ES-I3 (cell line): ENCODE measurements around the gene UBE2F.

Source experiments
- H3K36me3 ChIP-seq: 2 replicates; pipeline ENCODE4 v1.6.1; 2013; ENCODE audit warnings: mild to moderate bottlenecking, low read length, control low read depth, moderate library complexity; ENCODE audit not compliant: insufficient read depth
- H3K4me1 ChIP-seq: 2 replicates; pipeline ENCODE4 v1.6.1; 2013; ENCODE audit warnings: mild to moderate bottlenecking, control low read depth, low read length; ENCODE audit not compliant: insufficient read depth
- H3K9ac ChIP-seq: 2 replicates; pipeline ENCODE4 v1.6.1; 2013; ENCODE audit warnings: low read depth, mild to moderate bottlenecking, low read length, moderate library complexity
- H3K9me3 ChIP-seq: 2 replicates; pipeline ENCODE4 v1.6.1; 2013; ENCODE audit warnings: mild to moderate bottlenecking, low read length, moderate library complexity; ENCODE audit not compliant: control insufficient read depth, insufficient read depth

The UBE2F gene

DNA sequence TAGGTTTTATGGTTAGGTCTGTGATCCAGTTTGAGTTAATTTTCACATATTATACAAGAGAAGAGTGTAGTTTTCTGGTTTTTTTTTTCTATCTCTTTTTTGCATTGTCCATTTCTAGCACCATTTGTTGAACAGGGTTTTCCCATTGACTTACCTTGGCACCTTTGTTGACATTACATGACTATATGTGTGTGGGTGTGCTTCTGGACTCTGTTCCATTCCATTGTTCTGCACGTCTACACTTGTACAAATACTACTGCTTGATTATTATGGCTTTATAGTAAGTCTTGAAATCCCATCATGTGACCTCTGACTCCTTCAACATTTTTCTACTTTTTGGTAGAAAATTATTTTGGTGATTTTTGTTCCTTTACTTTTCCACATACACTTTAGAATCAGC lies 38.7 kb downstream of the UBE2F start:
- H3K4me1 ChIP-seq, result no peaks in the 10 kb centered on the region
- H3K9ac ChIP-seq, result no peak overlapping the region
- H3K9me3 ChIP-seq, result no peaks in the 10 kb centered on the region
- H3K36me3 ChIP-seq, result 0 out of 2 replicates have a peak, but pooled peaks cover 2% of the 10 kb centered on the region

DNA sequence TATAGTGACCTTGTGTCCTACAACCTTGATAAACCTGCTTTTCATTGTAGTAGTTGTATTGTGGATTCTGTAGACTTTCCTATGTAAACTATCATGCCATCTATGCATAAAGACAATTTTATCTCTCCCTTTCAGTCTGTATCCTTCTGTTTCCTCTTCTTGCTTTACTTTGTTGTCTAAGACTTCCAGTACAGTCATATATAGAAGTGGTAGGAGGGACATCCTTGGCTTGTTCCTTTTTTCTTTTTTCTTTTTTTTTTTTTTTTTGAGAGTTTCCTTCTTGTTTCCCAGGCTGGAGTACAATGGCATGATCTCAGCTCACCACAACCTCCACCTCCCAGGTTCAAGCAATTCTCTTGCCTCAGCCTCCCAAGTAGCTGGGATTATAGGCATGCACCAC lies 39.7 kb downstream of the UBE2F start:
- Histone ChIP-seq H3K9me3 (no peaks in the 10 kb centered on the region), H3K36me3 (0 out of 2 replicates have a peak, but pooled peaks cover 6% of the 10 kb centered on the region), H3K4me1 (no peaks in the 10 kb centered on the region), H3K9ac (no peak overlapping the region)

DNA sequence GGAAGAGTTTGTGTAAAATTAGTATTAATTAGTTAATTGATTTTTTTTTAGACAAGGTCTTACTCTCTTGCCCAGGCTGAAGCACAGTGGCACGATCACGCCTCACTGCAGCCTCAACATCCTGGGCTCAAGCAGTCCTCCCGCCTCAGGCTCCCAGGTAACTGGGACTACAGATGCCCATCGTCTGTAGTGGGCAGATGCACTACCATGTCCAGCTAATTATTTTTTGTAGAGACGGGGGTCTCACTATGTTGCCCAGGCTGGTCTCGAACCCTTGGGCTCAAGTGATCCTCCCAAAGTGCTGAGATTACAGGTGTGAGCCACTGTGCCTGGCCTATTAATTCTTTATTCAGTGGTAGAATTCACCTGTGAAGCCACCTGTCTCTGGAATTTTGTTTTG lies 41.1 kb downstream of the UBE2F start:
- H3K9ac ChIP-seq, result no peak overlapping the region
- H3K36me3 ChIP-seq, result 0 out of 2 replicates have a peak, but pooled peaks cover 6% of the 10 kb centered on the region
- H3K9me3 ChIP-seq, result no peaks in the 10 kb centered on the region
- no peaks in the 10 kb centered on the region for H3K4me1 ChIP-seq

DNA sequence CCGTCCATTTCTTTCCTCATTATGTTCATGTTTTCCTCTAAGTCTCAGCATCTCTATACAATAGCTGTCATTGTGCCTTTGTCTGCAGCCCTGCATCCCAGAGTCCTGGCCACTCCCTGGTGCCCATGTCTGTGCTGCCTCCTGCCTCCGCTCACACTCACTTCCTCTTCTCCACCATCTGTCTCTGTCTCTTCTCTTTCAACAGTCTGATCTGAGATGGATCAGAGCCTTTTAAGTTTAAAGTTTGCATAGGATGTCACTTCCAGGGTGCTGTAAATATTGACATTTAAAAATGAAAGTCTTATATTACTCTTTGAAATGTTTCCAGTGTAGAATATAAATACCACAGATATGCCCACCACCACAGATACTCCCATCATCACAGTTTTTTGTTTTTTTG lies 42.7 kb downstream of the UBE2F start:
- H3K9me3 ChIP-seq, result no peaks in the 10 kb centered on the region
- H3K9ac ChIP-seq, result no peak overlapping the region

DNA sequence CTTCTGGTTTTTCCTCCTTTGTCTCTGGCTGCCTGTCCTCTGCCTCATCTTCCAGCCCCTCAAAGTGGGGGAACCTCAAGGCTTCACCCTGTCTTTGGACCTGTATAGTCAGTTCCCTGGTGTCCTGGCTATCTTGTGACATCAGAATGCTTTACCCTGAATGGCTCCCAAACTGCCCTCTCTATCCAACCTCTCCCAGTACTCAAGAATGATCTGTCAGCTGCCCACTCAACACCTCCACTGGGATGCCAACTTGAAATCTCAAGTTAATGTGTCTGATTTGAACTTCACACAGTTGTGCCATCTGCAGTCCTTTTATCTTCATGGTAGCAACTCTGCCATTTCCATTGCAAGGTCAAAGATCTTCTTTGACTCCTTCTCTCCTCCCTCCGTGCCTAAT lies 43.8 kb downstream of the UBE2F start:
- Histone ChIP-seq H3K9me3 (no peaks in the 10 kb centered on the region), H3K4me1 (no peaks in the 10 kb centered on the region), H3K36me3 (0 out of 2 replicates have a peak, but pooled peaks cover 6% of the 10 kb centered on the region), H3K9ac (no peak overlapping the region)

More for the DNA sequence above, 42.7 kb downstream of the UBE2F start:
- H3K36me3 ChIP-seq, result 0 out of 2 replicates have a peak, but pooled peaks cover 6% of the 10 kb centered on the region
- H3K4me1 ChIP-seq, result no peaks in the 10 kb centered on the region

DNA sequence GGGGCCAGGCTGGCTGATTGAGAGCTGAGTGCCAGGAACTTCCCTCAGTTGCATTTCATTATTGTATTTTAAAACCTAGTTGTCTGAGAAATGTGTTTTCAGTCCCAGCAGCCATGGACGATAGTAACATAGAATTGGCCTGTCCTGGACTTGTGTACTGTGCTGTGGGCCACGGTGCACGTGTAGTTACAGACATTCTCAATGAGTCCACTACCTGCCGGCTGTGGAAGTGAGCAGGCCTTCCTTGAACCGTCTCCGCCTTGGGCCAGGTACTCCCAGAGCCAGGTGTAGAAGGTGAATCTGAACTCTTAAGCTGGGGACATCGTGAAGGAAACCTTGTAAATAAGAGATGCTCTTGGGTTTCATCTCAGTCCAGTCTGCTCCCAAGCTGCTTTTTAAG lies 47.0 kb downstream of the UBE2F start:
- H3K9ac ChIP-seq, result no peak overlapping the region
- no peaks in the 10 kb centered on the region for H3K4me1 ChIP-seq
- no peaks in the 10 kb centered on the region for H3K9me3 ChIP-seq
- H3K36me3 ChIP-seq, result 0 out of 2 replicates have a peak, but pooled peaks cover 6% of the 10 kb centered on the region

DNA sequence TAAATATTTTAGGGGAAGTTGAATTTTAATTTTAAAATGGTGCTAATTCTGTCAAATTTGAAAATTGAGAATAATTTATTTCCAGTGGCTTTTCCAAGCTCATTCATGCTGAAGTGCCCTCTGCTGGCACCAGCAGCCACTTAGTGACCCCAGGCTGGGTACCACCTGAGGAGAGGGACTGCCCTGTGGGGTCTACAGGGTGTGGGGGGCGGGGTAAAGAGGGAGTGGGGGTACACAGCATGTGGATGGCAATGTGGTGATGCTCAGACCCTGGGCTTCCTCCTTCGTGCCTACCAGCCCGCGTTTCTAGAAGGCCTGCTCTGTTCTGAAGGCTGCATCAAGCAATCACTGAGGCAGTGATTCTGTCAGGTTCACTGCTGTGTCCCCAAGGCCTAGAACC lies 48.9 kb downstream of the UBE2F start:
- H3K4me1 ChIP-seq, result no peaks in the 10 kb centered on the region
- H3K36me3 ChIP-seq, result 0 out of 2 replicates have a peak, but pooled peaks cover 2% of the 10 kb centered on the region
- no peaks in the 10 kb centered on the region for H3K9me3 ChIP-seq
- no peak overlapping the region for H3K9ac ChIP-seq

DNA sequence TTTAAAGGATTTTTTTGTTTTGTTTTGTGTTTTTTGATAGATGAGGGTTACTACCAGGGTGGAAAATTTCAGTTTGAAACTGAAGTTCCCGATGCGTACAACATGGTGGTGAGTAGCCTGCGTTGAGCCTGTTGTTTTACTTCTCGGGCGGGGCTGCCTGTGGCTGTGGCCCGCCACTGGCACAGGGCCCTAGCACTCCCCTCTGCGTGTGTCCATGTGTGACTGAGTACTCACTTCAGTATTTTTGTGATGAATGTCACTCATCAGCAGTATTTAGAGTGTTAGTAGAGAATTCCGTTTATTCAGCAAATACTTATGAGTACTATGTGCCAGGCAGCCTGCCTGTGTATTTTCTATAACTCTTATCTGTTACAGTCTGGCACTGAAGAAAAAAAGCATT lies 49.7 kb downstream of the UBE2F start:
- Histone ChIP-seq H3K36me3 (no peaks in the 10 kb centered on the region), H3K4me1 (no peaks in the 10 kb centered on the region), H3K9me3 (no peaks in the 10 kb centered on the region), H3K9ac (no peak overlapping the region)

DNA sequence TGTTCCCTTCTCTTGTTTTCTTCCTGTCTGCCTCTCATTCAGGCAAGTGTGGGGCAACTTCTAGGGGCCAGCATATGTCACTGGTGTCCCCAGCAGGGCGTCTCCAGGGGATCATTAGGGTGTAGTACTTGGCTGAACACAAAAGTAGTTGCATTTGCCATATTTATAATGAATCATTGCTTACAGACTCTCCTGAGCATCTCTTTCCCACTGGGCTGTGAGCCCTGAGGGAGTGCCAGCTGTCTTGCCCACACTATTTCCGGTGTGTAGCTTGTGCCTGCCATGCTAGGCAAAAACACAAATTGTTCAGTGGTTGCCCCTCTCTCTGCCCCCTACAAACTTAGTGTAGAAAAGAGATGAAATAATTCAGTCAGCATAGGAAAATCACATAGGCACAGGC lies 53.1 kb downstream of the UBE2F start:
- Histone ChIP-seq H3K9me3 (no peaks in the 10 kb centered on the region), H3K4me1 (no peaks in the 10 kb centered on the region), H3K9ac (no peak overlapping the region), H3K36me3 (no peaks in the 10 kb centered on the region)

DNA sequence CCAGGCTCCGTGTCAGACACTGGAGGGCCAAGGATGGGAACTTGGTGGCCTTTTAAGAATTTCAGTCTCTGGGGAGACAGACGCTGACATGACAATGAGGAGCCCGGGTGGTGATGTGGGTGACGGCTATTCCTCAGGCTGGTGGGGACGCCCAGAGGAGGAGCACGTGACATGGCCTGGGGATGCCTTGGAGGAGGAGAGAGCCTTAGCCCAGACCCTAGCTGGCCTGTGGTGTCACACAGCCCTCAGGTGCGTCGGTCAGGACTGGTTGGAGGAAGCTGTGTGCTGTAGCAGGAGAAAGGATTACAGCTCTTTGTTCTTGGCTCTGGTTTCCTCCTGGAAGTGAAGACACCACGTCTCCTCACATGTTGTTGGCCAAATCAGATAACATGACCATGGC lies 54.0 kb downstream of the UBE2F start:
- no peaks in the 10 kb centered on the region for H3K4me1 ChIP-seq
- no peak overlapping the region for H3K9ac ChIP-seq
- no peaks in the 10 kb centered on the region for H3K36me3 ChIP-seq
- no peaks in the 10 kb centered on the region for H3K9me3 ChIP-seq

DNA sequence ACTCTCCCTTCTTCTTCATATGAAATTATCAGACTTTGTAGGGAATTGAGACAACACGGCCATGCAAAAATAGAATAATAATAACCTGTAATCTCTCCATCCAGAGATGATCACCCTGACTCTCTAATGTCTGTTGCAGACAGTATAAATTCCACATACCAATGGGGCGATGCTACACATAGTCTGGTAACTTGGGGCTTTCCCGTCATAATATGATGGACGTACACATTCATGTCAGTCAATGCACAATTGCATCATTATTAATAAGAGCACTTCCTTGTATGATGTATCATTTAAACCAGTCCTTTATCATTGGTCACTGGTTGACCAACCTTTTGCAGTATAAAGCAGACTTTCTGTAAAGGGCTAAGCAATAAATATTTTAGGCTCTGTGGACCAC lies 54.5 kb downstream of the UBE2F start:
- no peak overlapping the region for H3K9ac ChIP-seq
- no peaks in the 10 kb centered on the region for H3K4me1 ChIP-seq
- no peaks in the 10 kb centered on the region for H3K9me3 ChIP-seq
- no peaks in the 10 kb centered on the region for H3K36me3 ChIP-seq

DNA sequence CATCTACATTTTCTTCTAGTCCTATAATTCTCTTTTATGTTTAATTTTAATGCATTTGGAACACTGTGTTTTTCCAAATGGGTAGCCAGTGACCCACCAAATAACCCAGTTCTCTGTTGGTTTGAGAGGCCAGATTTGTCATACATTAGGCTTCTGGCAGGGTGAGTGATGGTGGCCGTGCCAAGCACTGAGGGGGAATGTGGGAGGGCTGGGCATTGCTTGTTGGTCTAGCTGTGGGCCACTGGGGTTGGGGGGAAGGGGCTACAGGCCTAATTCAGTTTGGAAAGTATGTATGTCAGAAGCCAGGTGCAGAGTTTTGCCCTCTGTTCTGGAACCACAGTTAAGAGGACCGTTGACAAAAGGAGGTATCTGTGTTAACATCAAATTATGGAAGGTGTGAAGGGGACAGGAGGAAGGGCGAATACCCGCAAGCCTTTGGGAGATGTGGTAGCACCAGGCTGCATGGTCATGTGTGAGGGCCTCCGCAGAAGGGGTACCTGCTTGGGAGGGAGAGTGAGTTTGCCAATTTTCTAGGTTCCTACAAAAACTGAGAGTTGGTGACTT lies 55.9 kb downstream of the UBE2F start:
- Histone ChIP-seq H3K9me3 (no peaks in the 10 kb centered on the region), H3K36me3 (no peaks in the 10 kb centered on the region), H3K9ac (no peak overlapping the region), H3K4me1 (no peaks in the 10 kb centered on the region)

DNA sequence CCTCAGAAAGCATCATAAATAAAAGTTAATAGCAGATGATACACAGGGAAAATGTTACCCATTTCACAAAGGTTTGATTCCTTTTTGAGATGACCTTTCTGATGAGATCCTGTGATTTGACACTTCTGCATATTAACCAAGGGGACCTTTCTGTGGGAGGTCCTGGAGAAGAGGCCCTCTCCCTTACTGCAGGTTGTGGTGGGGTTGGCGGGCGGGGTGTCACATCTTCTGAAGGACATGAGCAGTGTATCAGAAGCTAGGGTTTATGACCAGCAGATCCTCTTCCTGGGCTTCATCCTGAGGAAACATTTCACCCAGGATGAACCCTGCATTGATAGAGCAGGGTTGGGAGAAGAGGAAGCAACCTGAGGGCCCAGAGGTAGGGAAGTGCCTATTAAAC lies 56.8 kb downstream of the UBE2F start:
- no peaks in the 10 kb centered on the region for H3K9me3 ChIP-seq
- H3K4me1 ChIP-seq, result no peaks in the 10 kb centered on the region
- no peak overlapping the region for H3K9ac ChIP-seq
- H3K36me3 ChIP-seq, result no peaks in the 10 kb centered on the region

DNA sequence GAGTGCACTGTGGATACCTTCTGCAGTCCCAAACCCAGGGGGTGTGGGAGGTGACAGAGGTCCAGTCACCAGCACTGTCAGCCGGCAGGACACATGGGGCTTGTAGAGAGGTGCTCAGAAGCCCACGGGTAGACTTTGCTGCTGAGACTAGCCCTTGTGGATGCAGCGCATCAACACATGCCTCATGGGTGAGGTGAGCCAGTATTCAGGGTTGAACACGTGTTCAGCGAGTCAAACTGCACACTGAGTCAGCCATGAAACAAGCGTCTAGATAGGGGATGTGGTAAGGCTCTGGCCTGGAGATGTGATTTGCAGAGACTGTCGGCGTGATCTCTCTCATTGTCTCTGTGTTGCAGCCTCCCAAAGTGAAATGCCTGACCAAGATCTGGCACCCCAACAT lies 58.2 kb downstream of the UBE2F start:
- no peak overlapping the region for H3K9ac ChIP-seq
- no peaks in the 10 kb centered on the region for H3K4me1 ChIP-seq
- no peaks in the 10 kb centered on the region for H3K36me3 ChIP-seq
- H3K9me3 ChIP-seq, result no peaks in the 10 kb centered on the region

DNA sequence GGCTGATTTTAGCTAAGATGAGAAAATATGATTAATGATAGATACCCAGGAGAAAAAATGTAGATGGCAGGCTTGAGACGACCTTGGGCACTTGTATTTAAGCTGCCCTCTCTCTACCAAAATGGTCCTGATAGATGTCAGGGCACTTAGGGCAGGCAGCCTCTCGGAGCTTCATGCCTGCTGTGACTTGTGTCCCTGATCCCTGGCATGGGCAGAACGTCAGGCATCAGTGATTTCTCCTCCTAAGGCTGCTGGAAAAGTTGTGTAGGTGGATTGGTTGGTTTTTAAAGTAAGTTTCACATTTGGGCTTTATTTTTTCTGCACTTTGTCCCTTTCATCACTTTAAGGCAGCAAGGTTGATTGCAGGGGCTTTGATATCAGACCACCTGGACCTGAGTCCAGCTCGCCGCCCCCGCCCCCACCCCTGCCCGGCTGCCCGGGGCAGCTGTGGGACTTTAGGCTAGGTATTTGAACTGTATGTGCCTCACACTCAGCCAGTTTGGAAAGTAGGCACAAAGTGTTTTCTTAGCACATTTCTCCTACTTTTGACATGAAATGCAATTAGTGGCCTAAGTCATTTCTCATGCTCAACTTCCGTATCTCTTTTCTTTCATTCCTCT lies 59.0 kb downstream of the UBE2F start:
- no peaks in the 10 kb centered on the region for H3K9me3 ChIP-seq
- H3K9ac ChIP-seq, result no peak overlapping the region
- H3K36me3 ChIP-seq, result no peaks in the 10 kb centered on the region
- no peaks in the 10 kb centered on the region for H3K4me1 ChIP-seq
